ENCODE measurements around the gene ADGRV1. TPM values are rescaled to one million over a fixed set of nuclear protein-coding genes. Genes with fewer than 3 reads are reported as not detected.

The ADGRV1 gene
- total RNA-seq, 1 donor = 0.43 TPM

- DNase-seq (ENCODE audit: low read depth) = peak; percentile 28
- TF ChIP-seq CTCF (IDR thresholded peaks at IDR 0.05; ENCODE audit: insufficient read depth, low read depth, low read length) = no peak
- no peak overlapping the region for H3K4me3 ChIP-seq (ENCODE audit: low read depth, low read length)
These were observed 561.6 kb downstream of the ADGRV1 start for GRCh38 chr5:91119981-91120850.

- no peak for TF ChIP-seq CTCF (IDR thresholded peaks at IDR 0.05; ENCODE audit: insufficient read depth, low read depth, low read length)
- peak; percentile 57 for DNase-seq (ENCODE audit: low read depth)
- no peak overlapping the region for H3K4me3 ChIP-seq (ENCODE audit: low read depth, low read length)
These were observed 562.9 kb downstream of the ADGRV1 start for GRCh38 chr5:91121347-91121993.

GRCh38 chr5:91122651-91123050 is 564.1 kb downstream of the ADGRV1 start:
- no peak for TF ChIP-seq CTCF (IDR thresholded peaks at IDR 0.05; ENCODE audit: insufficient read depth, low read depth, low read length)
- no peak overlapping the region for H3K4me3 ChIP-seq (ENCODE audit: low read depth, low read length)
- no peak for DNase-seq (ENCODE audit: low read depth)

GRCh38 chr5:91123291-91123690 is 564.7 kb downstream of the ADGRV1 start:
- no peak overlapping the region for H3K4me3 ChIP-seq (ENCODE audit: low read depth, low read length)
- TF ChIP-seq CTCF (IDR thresholded peaks at IDR 0.05; ENCODE audit: insufficient read depth, low read depth, low read length) = no peak
- no peak for DNase-seq (ENCODE audit: low read depth)

GRCh38 chr5:91123901-91124300 is 565.3 kb downstream of the ADGRV1 start:
- H3K4me3 ChIP-seq (ENCODE audit: low read depth, low read length) = no peak overlapping the region
- DNase-seq (ENCODE audit: low read depth) = no peak
- TF ChIP-seq CTCF (IDR thresholded peaks at IDR 0.05; ENCODE audit: insufficient read depth, low read depth, low read length) = no peak

GRCh38 chr5:91125916-91126315 is 567.3 kb downstream of the ADGRV1 start:
- TF ChIP-seq CTCF (IDR thresholded peaks at IDR 0.05; ENCODE audit: insufficient read depth, low read depth, low read length) = no peak
- no peak overlapping the region for H3K4me3 ChIP-seq (ENCODE audit: low read depth, low read length)
- DNase-seq (ENCODE audit: low read depth) = no peak

Data from fibroblast of villous mesenchyme (primary cell).